Lower leg skin (tissue), 3 donors: ENCODE results near the gene CLIC3.

Experiments used
- CTCF ChIP-seq, 3 donors: fragments of 450-650 bp; IDR thresholded peaks; one replicate each; pipeline ENCODE4 v1.5.1; 2016; ENCODE audit warnings: antibody characterized with exemption in 3 of 3, mild to moderate bottlenecking in 3 of 3, moderate library complexity in 2 of 3
- POLR2A ChIP-seq, 2 donors: fragments of 450-650 bp; IDR thresholded peaks; one replicate each; pipeline ENCODE4 v1.6.1; 2016 to 2017; ENCODE audit warnings: antibody characterized with exemption in 2 of 2, mild to moderate bottlenecking in 1 of 2, moderate library complexity in 1 of 2

GRCh38 chr9:136963341-136963740 lies 33.0 kb downstream of the CLIC3 start:
- TF ChIP-seq CTCF (IDR thresholded peaks at IDR 0.05): no peak
- no peak for TF ChIP-seq POLR2A (IDR thresholded peaks at IDR 0.05)
